HG03378 (cell line): ENCODE data around the gene PUM1.
"Not testable (repeated sequence)": the region's sequence is repeated elsewhere in the genome, so short reads cannot be mapped to it uniquely, and the experiment has no call there.

Experiments used
- ATAC-seq: cut with Tn5 transposase; IDR thresholded peaks from one replicate; pipeline ENCODE4 v1.9.1; 2021; ENCODE audit warnings: mild to moderate bottlenecking, moderate library complexity; ENCODE audit not compliant: unreplicated experiment

PUM1 gene

GRCh38 chr1:31000301-31000700 is 65.2 kb downstream of the PUM1 start:
- ATAC-seq: no peak

GRCh38 chr1:30998887-30999286 is 66.6 kb downstream of the PUM1 start:
- no peak for ATAC-seq

GRCh38 chr1:30998171-30998570 is 67.3 kb downstream of the PUM1 start:
- no peak for ATAC-seq

- no peak for ATAC-seq
These were observed 68.0 kb downstream of the PUM1 start for GRCh38 chr1:30997463-30998057.

GRCh38 chr1:30995990-30996612 is 69.4 kb downstream of the PUM1 start:
- ATAC-seq: no peak

GRCh38 chr1:30991862-30992606 is 73.5 kb downstream of the PUM1 start:
- no peak for ATAC-seq

GRCh38 chr1:30990591-30990990 is 74.9 kb downstream of the PUM1 start:
- no peak for ATAC-seq

GRCh38 chr1:30988045-30988444 is 77.5 kb downstream of the PUM1 start:
- no peak for ATAC-seq

GRCh38 chr1:30986755-30987154 is 78.8 kb downstream of the PUM1 start:
- ATAC-seq: no peak

- no peak for ATAC-seq
These were observed 80.5 kb downstream of the PUM1 start for GRCh38 chr1:30984991-30985503.

GRCh38 chr1:30984165-30984889 is 81.2 kb downstream of the PUM1 start:
- ATAC-seq: no peak

GRCh38 chr1:30982937-30983336 is 82.6 kb downstream of the PUM1 start:
- no peak for ATAC-seq

GRCh38 chr1:30982431-30982830 is 83.1 kb downstream of the PUM1 start:
- no peak for ATAC-seq

- ATAC-seq: no peak
These were observed 84.3 kb downstream of the PUM1 start for GRCh38 chr1:30981172-30981571.

- ATAC-seq: no peak
These were observed 88.0 kb downstream of the PUM1 start for GRCh38 chr1:30977511-30977910.

GRCh38 chr1:30977105-30977504 is 88.4 kb downstream of the PUM1 start:
- no peak for ATAC-seq

- no peak for ATAC-seq
These were observed 89.4 kb downstream of the PUM1 start for GRCh38 chr1:30976143-30976542.

GRCh38 chr1:30975217-30975616 is 90.3 kb downstream of the PUM1 start:
- ATAC-seq: no peak

- ATAC-seq: no peak
These were observed 91.0 kb downstream of the PUM1 start for GRCh38 chr1:30974536-30974935.

GRCh38 chr1:30972349-30972748 is 93.2 kb downstream of the PUM1 start:
- ATAC-seq: not testable (repeated sequence)

GRCh38 chr1:30971496-30971895 is 94.0 kb downstream of the PUM1 start:
- ATAC-seq: no peak
